Skeletal muscle cell (primary cell): ENCODE measurements around the gene CDKAL1.
A peak's percentile ranks its signal among the peaks of the same experiment; 100 is the strongest.

Experiments
- DNase-seq: peaks from one replicate; pipeline ENCODE4 v3.0.0-alpha.2; 2010; ENCODE audit warnings: low read depth
- H3K4me3 ChIP-seq: 2 replicates; pipeline ENCODE4 v1.5.1; 2011; ENCODE audit warnings: low read depth, mild to moderate bottlenecking, control low read depth, low read length, moderate library complexity

The CDKAL1 gene

GRCh38 chr6:21000331-21000801 lies 466.1 kb downstream of the CDKAL1 start:
- no peak for DNase-seq

DNA sequence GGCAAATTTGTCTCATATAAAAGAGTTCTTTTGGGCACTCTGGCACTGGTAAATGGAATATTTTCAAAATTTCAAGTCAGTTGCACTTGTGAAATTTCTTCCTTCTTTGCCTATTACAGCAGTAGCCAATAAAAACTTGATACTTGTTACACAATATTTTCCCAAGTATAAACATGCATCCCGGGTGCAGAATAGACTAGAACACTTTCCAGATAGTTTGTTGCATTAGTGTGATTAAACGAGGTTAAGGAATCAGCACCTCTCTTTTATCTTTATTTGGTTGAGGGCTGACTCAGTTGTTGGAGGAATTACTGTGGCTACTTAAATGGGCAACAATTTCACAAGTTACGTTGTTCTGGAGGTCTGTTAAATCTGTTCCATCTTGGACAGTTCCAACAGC lies 467.5 kb downstream of the CDKAL1 start:
- DNase-seq, result no peak
- no peak overlapping the region for H3K4me3 ChIP-seq

More at GRCh38 chr6:21000331-21000801, 466.1 kb downstream of the CDKAL1 start:
- no peak overlapping the region for H3K4me3 ChIP-seq

DNA sequence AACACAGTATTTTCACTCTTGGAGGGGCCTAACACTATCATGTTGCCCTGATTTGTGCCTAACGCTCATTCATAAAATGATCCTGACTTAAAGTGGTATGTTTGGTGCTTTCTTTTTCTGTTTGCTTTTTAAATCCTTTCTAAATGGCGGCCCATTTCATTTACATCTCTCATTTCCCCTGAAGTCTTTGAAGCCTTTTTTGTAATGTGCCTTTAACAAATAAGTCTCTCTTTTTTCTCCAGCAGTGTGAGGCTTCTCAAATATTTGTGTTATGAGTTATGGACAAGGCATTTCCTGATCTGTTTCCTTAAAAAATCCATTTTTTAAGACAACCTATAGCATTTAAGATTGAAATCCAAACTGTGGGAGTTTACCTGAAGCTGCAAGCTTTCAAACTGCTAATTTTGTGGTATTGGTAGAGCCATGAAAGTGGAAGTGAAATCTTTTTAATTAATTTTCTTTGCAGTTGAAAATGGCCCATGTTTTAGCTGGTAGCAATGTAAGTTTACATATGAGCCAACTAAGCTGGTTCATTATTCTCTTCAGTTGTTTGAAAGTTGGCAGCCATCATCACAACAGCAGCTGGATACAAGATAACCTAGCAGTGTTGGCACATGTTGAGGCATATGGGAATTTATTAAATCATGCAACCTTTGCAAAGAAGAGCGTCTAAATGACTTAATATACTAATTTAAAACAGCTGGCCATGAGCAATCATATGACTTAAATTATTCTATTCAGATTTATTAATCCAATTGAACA lies 469.7 kb downstream of the CDKAL1 start:
- DNase-seq, result peak; percentile 31
- H3K4me3 ChIP-seq, result no peak overlapping the region

DNA sequence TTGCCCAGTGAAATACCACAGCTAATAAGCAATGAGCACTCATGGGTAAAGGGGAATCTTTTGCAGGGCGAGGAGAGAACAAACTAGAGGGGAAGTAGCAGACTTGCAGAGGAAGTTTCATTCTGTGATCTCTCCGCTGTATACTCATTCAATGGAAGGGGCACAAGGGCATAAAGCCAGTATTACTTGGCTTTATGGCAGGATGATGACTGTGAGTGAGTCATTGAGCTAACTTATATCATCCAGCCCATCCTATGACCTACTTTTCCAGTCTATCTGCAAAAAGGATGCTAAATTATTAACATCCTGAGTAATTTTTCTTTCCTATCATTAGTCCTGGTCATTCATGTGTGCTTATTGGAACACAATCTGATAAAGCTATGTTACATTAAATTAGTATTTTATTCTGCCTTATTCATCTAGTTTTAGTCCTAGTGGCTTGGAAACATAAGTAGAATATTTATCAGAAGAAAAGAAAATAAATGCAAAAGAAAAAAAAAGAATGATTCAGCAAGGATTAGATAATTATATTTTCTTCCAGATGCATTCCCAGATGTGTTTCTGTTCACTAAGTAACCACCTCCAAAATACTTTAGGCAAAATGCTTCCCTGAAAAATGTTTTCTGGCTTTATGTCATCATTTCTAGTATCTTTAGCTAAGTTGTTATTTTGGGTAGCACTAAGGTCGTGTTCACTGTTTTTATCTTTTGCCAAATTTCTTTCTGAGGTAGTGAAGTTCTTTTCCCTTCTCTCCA lies 471.7 kb downstream of the CDKAL1 start:
- no peak overlapping the region for H3K4me3 ChIP-seq
- peak; percentile 92 for DNase-seq

DNA sequence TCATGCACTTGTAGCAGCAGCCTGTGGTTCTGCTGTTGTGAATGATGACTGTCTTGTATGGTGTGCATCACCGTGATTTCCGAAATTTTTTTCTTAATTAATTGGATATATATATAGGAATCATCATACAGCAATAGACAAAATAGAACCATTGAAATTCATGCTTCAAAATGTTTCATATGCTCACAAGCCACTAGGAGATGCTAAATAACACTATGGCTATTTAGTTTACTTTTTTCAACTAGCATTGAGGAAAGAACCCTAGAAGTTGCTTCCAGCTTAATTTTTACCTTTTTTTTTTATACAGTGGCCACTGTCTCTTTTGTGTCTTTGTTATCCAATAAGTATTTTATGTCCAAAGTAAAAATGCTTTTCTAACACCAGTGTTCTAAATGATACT lies 485.4 kb downstream of the CDKAL1 start:
- H3K4me3 ChIP-seq, result no peak overlapping the region
- DNase-seq, result no peak

DNA sequence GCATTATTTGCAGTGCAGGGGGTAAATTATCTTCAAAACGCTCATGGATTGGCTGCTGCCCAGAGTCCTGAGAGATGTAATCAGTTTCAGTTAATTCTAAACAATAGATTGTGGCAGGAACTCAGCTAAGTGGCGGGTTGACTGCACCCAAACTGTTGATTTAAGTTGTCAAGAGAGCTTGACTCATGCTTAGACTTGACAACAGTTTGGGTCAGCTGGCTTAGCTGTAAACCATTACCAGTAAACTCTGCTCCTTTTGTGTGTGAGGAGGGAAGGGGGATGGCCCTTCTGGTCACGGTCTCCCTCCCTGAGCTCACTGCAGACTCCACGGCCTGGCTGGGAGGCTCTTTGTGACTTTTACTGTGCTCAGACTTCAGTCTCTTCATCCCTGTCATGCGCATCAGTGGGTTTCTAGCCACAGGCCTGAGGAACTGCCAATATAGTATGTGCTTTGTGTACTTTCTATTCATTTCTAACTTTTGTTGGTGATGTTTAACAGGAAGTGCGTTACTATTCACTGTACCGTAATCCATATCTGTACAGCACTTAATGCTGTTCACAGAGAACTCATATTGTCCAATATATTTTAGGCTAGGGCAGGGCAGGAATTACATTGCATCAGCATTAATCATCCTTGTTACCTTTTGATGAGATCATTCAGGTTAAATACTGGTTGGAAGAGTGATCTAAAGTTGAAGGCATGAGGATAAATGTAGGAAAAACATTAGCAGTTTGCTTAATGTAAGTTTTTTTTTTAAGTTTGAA lies 488.3 kb downstream of the CDKAL1 start:
- DNase-seq, result peak; percentile 32
- no peak overlapping the region for H3K4me3 ChIP-seq

GRCh38 chr6:21023210-21023609 lies 489.0 kb downstream of the CDKAL1 start:
- H3K4me3 ChIP-seq, result no peak overlapping the region
- DNase-seq, result no peak

DNA sequence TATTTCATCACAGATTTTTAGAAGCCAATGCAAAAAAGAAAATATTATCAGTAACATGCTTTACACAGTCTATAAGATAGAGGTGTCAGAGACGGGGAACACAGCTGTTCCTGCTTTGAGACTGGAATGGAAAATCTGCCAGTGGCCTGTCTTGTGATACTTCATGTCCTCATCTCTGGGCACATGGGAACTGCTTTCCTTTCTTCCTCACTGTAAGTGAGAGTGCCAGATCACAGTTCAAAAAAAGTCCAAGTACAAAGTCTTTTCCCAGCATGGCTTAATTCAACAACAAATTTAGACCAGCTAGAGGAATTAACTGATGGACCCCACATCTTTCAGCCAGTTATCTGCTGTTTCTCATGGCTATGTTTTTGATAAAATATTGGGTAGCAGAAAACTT lies 490.4 kb downstream of the CDKAL1 start:
- no peak for DNase-seq
- no peak overlapping the region for H3K4me3 ChIP-seq

- H3K4me3 ChIP-seq, result no peak overlapping the region
- DNase-seq, result no peak
These were observed 492.5 kb downstream of the CDKAL1 start for GRCh38 chr6:21026576-21027273.

DNA sequence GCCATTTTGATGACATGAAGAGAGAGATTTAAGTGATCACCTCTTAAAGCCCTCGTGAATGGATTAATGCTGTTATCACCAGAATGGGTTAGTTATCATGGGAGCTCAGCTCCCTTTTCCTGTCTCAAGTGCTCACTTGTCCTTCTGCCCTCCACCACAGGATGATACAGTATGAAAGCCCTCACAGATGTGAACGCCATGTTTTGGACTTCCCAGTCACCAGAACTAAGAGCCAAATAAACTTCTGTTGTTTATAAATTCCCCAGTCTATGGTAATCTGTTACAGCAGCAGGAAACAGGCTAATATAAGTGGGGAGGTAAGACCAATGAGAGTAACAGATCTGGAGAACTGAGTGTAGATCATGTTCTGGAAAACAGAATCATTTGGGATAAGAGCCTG lies 493.2 kb downstream of the CDKAL1 start:
- DNase-seq, result no peak
- H3K4me3 ChIP-seq, result no peak overlapping the region

DNA sequence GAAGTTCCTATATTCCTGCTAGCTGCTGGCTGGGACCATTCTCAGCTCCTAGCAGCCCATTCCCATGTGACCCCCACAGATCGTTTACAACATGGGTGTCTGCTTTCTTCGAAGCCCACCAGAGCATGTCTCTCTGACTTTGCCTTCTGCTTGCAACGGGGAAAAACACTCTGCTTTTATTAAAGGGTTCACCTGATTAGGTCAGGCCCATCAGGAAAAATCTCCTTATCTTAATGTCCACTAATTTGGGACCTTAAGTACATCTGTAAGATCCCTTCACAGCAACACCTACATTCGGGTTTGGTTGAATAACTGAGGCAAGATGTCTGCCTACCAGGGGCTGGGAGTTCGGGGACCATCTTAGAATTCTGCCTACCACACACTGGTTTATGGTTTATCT lies 496.9 kb downstream of the CDKAL1 start:
- DNase-seq, result no peak
- no peak overlapping the region for H3K4me3 ChIP-seq

DNA sequence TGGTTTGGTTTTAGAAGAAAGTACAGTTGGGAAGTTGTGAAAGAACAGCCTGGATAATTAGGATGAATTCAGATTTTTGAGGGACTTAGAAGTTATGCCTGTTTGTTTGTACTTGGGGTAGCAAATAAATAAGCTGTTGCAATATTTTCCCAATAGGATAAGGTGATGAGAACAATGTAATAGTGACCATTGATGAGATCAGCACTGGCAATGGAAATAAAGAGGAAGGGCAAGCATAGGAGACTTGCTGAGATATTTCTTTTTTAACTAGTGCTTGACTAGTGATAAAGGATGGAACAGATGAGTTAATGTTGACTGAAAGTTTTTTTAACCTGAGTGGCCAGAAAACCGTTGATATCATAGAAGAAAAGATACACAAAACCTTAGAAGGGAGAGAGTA lies 498.8 kb downstream of the CDKAL1 start:
- no peak overlapping the region for H3K4me3 ChIP-seq

GRCh38 chr6:21033575-21034026 lies 499.3 kb downstream of the CDKAL1 start:
- DNase-seq, result peak; percentile 78
- no peak overlapping the region for H3K4me3 ChIP-seq

More for the DNA sequence above, 498.8 kb downstream of the CDKAL1 start:
- DNase-seq, result no peak

DNA sequence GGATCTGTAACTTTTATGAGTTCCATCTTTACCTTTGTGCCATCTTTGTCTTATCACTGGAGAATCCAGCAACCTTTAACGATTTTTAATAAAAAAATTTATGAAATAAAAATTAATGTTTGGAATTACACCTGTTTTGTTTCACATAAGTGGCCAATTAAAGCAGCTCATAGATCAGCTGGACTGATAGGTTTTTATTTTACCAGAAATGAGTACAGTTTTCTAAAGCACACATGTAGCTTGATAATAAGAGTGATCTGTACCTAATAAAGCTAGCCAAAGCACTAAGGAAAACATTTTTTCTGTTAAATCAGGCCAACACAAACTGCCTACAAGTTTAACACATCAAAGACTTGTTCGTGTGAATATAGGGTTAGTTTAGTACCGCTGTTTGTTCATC lies 500.1 kb downstream of the CDKAL1 start:
- H3K4me3 ChIP-seq, result no peak overlapping the region
- DNase-seq, result no peak

GRCh38 chr6:21037453-21037852 lies 503.2 kb downstream of the CDKAL1 start:
- no peak overlapping the region for H3K4me3 ChIP-seq
- no peak for DNase-seq

GRCh38 chr6:21039926-21040325 lies 505.7 kb downstream of the CDKAL1 start:
- no peak overlapping the region for H3K4me3 ChIP-seq
- no peak for DNase-seq

GRCh38 chr6:21045135-21045700 lies 511.0 kb downstream of the CDKAL1 start:
- no peak for DNase-seq
- H3K4me3 ChIP-seq, result no peak overlapping the region

- DNase-seq, result no peak
- H3K4me3 ChIP-seq, result no peak overlapping the region
These were observed 512.0 kb downstream of the CDKAL1 start for GRCh38 chr6:21046276-21046675.

GRCh38 chr6:21048047-21048446 lies 513.8 kb downstream of the CDKAL1 start:
- H3K4me3 ChIP-seq, result no peak overlapping the region
- no peak for DNase-seq
